H4 (cell line): Measurements from ENCODE around the gene SLC43A2. TPM values are rescaled to one million over a fixed set of nuclear protein-coding genes. Genes with fewer than 3 reads are reported as not detected.

Experiments used
- DNase-seq: peaks from one replicate; pipeline ENCODE4 v3.0.0-alpha.2; 2015; ENCODE audit warnings: low spot score
- total RNA-seq: library from RNA; depleted of rRNA; stranded (reverse); fragments of >200 nt; shearing (Covaris generic); gene quantifications from 2 replicates; pipeline ENCODE4 v1.2.3, GENCODE V29; 2014

Gene SLC43A2
- total RNA-seq, 1 experiment from 2014 or later, result 4.7 TPM

DNA sequence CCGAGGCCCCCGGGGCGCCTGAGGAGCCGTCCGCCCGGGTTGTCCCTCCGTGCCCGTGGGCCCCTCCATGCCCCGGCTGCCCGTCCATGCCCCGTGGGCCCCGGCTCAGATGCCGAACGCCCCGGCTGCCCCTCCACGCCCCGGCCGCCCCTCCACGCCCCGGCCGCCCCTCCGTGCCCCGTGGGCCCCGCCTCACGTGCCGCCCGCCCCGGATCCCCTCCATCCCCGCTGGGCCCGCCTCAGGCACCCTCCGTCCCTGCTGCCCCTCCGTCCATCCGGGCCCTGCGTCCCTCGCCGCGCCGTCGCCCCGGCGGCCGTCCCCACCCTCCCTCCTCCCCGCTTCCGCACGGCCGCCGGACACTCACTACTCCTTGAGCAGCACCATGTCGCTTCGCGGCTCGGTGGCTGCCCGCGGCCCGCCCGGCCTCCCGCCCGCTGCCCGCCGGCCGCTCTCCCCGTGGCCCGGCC lies 66.4 kb downstream of the SLC43A2 start:
- DNase-seq, result no peak

DNA sequence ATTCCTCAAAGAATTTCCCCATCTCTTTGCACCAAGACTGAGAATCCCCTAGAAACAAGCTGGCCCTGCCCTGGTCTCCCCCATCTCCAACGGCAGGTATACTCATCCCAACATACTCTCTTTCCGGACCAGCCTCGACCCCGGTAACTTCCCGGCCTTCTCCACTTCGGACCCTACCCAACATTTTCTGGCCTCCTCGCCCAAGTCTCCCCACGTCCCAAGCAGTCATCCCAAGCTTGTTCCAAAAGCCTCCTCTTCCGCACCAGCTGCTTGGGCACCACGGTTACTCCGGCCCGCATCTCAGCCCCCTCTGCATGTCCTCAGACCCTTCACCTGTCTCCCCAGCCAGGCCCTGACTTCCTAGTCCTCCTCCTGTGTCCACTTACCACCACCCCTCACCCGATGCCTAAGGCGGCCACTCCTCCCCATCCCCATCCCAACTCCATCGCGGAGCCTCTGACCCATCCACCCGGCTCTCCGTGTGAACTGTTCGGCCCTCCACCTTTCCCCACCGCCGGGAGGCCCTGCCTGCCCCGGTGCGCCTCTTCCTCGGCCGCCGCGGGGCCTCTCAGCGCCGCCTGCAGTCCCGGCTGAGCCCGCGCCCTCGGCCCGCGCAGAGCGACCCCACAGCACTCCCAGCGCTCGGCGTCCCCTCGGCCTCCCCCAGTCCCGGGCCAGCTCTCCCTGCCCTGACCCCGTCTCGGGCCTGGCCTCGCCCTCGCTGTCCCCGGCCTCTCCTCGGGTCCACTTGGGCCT lies 67.0 kb downstream of the SLC43A2 start:
- no peak for DNase-seq

DNA sequence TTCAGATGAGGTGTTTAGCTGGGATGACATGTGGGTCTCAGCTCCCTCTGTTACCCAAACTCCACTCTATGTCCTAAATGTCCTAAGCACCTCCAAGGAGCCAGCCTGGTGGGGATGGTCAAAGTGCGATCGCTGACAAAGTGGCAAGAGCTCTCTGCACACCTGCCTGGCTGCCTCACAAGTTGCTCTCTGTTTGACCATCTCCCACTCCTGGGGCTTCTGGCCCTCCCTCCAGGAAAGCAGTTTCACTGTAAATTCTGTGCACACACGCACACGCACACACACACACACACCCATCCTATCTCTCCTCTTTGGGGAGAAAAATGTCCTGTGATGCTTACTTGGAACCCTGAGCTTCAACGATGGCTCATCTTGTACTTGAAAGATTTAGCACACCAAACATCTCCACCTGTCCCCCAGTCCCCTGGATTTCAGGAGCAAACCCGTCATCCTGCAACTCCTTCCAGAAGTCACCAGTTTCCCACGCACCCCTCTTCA lies 67.7 kb downstream of the SLC43A2 start:
- DNase-seq, result no peak

- no peak for DNase-seq
Measured at GRCh38 chr17:1560101-1560857, 68.4 kb downstream of the SLC43A2 start.

- no peak for DNase-seq
Measured at GRCh38 chr17:1559047-1560043, 69.3 kb downstream of the SLC43A2 start.

DNA sequence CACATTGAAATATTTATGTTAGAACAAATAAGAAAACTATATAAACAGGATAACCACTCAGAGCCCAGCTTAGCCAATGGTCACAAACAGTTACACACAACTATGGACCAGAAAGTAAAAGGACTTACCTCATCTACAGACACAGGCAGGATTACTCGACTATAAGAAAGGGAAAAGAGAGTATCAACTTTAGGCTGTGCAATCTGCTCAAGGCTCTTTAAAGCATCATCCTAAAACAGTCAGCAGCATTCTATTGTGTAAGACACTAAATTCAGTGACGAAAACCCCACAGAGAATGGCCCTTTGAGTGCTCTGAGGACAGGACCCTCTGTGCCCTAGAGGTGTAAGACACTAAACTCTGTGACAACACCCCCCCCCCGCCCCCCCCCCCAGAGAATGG lies 70.2 kb downstream of the SLC43A2 start:
- DNase-seq, result no peak

DNA sequence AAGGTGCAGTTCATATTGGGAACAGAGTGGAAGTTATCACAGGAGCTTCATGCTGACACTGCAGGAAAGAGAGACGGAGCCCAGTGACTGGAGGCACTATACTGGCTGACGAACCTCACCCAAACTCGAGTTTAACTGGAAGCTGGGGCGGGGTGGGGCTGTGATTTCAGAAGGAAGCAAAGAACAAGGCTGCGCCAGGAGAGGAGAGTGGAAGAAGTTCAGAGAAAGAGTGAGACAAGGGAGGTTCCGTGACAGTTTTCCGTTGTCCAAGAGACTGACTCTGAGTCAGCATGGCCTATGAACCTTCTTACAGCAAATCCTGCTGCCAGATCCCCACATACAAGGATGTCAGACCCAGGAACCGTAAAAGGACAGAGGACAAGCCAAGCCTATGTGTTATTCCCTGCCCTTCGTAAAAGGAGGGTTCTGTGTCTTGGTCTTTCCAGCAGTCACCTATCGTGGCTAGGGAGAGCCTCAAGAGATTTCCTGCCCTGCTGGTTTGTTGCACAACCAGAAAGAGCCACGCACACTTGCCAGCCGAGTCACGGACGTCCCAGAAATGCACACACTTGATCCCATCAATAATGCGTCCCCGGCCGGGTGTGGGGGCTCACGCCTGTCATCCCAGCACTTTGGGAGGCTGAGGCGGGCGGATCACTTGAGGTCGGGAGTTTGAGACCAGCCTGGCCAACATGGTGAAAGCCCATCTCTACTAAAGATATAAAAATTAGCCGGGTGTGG lies 71.1 kb downstream of the SLC43A2 start:
- DNase-seq, result no peak

GRCh38 chr17:1555651-1556471 lies 72.8 kb downstream of the SLC43A2 start:
- no peak for DNase-seq

GRCh38 chr17:1554751-1555540 lies 73.7 kb downstream of the SLC43A2 start:
- DNase-seq, result no peak

DNA sequence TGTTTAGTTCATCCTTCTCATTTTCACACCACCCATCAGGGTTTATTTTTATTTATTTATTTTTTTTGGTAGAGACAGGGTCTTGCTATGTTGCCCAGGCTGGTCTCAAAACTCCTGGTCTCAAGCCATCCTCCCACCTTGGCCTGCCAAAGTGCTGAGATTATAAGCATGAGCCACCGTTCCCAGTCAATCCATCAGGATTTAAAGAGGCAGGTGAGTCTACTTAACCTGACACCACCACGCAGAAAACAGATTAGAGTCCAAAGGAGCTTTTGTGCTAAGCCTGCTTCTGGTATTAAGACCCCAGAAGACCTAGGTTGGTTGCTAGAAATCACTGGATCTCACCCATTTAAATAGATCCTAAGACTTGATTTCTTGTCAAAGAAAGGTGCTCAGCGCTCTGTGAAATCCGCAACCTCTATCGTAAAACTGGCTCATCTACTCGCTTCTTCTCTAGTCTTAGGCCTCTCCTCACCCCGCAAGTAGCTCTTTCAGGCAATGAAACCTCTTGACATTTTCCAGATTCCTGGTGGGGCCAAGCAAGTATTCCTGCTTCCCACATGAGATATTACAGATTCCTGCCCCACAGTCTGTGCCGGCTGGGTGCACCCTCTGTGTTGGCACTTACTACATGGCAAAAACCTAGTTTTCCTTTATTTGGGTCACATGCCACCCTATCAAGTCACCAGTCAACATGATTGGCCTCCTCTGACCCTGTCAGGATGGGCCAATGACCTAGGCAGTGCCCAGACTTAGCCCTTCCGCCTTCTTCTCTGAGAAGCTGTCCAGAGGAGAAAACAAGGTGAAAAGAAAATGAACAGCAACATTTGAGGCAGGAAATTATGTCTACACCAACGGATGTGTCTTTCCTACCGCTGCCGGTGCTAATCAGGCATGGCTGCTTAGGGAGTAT lies 75.0 kb downstream of the SLC43A2 start:
- no peak for DNase-seq

GRCh38 chr17:1552932-1553331 lies 75.7 kb downstream of the SLC43A2 start:
- DNase-seq, result no peak

DNA sequence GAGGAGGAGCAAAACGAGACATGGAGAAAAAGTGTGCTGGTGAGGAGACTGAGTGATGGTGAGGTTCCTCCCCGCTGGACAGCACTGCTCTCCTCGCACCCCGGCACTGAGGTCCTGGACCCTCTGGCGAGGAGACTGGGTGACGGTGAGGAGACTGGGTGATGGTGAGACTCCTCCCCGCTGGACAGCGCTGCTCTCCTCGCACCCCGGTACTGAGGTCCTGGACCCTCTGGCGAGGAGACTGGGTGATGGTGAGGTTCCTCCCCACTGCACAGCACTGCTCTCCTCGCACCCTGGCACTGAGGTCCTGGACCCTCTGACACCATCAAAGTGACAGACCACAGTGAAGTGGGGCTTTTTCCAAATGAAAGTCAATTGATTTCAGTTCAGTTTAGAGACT lies 76.9 kb downstream of the SLC43A2 start:
- no peak for DNase-seq

DNA sequence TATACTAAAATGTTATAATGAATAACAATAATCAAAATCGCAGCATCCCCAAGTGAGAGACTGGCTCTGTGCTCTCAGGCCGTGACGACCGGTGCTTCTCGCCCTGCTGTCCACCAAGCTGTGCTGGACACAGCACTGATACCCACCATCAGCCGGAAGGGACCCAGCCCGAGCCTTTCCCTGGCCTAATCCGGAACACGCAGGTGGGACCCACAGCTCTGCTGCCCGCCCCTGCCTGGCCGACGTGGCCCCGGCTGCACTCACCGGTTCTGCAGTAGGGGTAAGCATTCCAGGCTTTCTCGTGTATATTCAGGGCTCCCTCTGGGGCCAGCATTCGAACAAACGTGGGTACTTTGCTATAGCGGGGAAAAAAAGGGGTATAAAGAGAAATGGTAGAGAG lies 80.6 kb downstream of the SLC43A2 start:
- DNase-seq, result no peak

DNA sequence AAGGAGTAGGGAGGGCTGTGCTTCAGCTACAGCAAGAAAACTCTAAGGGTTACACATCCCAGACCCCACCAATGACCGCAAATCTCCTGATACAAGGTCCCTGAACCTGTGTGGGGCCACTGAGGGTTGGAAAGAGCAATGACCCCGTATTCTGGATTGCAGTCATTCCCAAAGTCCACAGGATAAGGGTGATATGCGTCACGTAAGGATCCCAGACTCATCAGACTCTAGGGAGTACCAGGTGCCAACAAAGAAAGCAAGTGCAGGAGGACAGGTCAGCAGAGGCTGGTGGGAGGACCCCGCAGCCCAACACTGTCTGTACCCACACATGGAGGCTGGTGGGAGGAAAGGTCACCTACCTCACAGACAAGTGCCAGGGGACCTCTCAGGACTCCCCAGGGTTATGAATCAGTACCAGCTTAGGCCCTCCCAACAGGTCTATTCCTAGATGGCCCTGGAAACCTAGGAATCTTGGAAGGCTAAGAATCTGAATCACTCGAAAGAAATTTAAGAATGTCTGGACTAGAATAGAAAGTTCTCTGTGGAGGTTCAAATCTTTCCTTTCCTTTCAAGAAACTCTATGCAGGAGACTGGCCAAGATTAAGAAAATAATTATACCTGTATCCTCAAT lies 82.2 kb downstream of the SLC43A2 start:
- DNase-seq, result no peak

DNA sequence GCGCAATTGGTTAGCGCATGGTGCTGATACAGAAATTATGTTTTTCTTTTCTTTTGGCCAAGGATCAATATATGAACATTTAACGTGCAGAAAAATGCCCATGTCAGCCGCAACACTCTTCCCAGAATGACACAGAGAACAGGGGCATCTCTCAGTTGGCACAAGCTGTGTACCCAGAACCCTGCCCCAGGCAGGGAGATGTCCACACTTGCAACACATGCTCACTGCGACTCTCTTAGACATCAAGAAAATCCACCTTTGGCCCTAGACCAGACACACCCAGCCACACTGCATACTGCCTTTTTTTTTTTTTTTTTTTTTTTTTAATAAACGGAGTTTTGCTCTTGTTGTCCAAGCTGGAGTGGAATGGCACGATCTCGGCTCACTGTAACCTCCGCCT lies 83.0 kb downstream of the SLC43A2 start:
- no peak for DNase-seq

- DNase-seq, result no peak
Measured at GRCh38 chr17:1542316-1542715, 86.3 kb downstream of the SLC43A2 start.

GRCh38 chr17:1541367-1541904 lies 87.2 kb downstream of the SLC43A2 start:
- DNase-seq, result no peak
